Midbrain (tissue), 1 donor: ENCODE results near the gene ZNF782.
"Not testable (repeated sequence)": the region's sequence is repeated elsewhere in the genome, so short reads cannot be mapped to it uniquely, and the experiment has no call there.

Source experiments
- DNase-seq: peaks from one replicate; lab custom pipeline; 2025; lab: John Stamatoyannopoulos, UW

The ZNF782 gene

DNA sequence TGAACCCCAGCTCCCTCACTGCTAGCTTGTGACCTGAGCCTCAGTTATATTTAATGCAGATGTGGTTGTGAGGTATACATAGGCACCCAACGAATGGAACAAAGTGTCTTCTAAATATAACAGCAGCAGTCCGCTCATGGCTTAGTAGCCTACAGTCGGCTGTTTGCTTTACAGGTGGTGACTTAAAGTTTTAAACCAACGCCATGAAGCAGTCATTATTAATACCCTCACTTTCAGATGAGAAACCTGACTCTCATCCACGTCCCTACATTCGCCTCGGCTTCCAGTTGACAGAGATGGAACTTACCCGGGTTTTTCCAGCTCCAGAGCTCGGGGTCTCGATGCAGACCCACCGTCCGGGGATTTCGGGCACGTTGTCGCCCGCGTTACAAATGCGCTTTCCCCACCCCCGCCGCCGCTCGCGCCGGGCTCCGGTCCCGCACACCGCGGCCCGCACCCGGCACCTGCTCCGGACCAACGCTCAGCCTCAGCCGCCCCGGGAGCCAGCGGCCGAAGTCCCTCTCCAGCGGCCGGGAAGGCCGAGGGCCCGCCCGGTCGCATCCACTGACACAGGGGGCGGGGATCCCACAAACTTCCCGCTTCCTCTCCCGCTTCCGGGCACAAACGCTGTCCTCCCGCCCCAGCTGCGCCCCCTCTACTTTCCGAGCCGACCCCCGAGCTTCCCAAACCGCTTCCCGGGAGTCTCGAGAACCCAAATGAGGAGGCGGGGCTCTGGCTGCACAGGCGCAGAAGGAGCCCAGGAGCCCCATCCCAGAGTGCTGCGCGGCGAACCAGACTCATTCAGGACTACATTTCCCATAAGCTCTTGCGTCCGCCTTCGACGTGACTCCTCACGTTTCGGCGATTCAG, at the start of gene ZNF782:
TSS of gene ZNF782 (minus strand) at position 734 of the 870 bp plus-strand sequence. CDS start 2,553 bp downstream, outside the sequence.
- peak; percentile 95 for DNase-seq

DNA sequence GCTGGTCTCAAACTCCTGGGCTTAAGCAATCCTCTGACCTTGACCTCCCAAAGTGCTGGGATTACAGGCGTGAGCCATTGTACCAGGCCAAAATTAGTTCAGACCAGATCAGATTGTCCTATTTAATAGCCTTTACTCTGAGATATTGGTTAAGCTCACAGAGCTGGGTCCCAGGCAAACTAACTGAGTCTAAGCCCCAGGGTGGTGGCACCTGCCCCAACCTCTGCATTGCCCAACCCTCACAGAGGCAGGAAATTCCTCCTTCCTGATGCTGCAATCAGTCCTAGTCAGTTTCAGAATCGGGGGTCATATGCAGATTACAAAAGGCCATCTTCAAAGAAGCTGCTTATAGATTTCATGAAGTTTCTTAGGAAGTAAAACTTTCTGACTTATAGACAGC, 45.7 kb upstream of the ZNF782 start:
- not testable (repeated sequence) for DNase-seq

DNA sequence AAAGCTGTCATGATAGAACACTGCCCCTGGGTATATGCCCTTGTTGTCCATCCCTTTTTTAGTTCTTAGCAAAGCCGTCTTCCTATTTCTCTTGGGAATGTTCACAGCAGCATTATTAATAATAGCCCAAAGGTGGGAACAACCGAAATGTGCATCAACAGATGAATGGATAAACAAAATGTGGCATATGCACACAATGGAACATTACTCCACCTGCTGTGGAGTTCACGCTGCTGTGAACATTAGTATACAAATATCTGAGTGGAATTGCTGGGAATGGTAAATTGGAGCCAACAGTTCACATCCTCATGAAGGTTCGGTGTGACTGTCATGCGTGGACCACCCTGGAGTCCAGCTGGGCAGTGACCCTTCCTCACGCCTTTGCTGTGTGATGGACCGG, 37.8 kb upstream of the ZNF782 start:
- no peak for DNase-seq

DNA sequence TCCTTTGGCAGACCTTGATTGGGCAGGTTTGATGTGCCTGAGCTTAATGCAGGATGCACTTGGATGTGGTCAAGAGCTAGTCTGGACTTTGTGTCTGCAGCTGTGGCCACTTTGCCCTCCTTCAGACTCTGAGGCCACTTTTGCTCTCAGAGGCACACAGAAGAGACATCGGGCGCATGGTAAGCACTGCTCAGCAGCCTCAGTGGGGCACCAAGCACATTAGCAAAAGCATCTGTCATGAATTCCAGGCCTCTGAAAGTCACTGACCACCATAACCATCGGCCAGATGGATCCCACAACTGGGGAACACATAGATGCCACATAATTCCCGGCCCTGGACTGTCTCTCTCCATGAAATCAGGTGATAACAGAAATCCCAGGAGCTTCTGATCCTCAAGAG, 34.3 kb upstream of the ZNF782 start:
- no peak for DNase-seq

DNA sequence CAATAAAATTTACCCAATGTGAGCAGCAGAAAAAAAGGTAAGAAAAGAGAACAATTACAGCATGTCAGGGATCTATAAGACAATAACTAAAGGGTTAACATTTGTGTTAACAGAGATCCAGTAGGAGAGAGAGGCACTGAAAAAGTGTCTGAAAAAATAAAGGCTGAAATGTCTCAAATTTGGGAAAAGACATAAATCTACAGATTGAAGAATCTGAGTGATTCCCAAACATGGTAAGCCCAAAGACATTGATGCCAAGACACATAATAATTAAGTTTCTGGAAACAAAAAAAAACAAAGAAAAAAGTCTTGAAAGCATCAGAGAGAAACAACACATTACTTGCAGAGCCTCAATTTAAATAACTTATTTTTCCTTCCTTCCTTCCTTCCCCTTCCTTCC, 31.1 kb upstream of the ZNF782 start:
- DNase-seq: no peak

DNA sequence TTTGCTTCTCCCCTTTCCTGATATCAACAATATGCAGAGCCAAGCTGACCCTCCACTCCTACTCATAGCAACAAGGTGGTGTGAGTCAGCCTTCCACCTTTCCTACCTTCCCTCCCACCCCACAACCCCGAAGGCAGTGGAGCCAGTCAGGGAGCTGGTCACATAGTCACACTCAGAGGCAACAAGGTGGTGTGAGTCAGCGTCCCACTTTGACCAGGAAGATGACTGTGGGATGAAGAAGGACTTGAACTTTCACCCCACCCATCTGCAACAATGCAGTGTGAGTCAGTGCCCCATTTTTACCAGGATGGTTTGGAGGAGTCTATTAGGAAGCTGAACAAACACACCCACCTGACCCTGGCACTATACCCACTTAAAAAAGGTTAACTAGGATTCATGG, 30.1 kb upstream of the ZNF782 start:
- DNase-seq: no peak

DNA sequence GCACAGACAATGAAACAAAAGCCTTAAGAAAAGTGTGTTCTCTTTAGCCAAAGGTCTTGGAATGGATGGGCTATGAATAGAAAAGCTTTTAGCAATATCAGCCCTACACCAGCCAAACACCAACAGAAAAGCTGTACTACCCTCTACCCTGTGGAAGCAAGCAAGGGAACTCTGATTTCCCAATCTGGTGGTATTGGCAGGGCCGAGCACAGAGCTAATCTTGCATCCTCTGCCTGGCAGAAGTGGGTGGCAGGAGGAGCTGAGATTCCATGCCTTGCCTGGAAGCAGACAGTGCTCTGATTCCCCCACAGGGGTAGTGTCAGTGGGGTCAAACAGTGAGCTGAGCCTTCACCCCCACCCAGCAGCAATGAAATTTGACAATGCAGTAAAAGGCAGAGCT, 29.6 kb upstream of the ZNF782 start:
- DNase-seq: no peak

DNA sequence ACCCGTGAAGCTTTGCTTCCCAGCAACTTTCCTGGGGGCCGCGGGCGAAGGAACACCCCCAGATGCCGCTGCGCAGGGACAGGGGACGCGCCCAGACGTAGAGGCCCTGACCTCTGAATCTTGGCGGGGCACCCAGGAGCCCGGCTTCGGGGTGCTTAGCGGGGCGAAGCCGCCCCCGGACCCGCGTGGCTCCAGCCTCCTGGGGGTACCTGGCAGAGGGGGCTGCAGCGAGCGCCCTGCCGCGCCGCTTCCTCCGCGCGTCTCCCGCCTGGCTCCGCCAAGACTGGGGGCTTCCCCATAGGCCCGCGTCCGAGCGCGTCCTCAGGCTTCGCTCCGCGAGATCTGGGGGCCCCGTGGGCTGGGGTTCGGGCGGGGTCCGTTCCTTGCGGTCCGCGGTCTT, 23.0 kb upstream of the ZNF782 start:
- DNase-seq: no peak

DNA sequence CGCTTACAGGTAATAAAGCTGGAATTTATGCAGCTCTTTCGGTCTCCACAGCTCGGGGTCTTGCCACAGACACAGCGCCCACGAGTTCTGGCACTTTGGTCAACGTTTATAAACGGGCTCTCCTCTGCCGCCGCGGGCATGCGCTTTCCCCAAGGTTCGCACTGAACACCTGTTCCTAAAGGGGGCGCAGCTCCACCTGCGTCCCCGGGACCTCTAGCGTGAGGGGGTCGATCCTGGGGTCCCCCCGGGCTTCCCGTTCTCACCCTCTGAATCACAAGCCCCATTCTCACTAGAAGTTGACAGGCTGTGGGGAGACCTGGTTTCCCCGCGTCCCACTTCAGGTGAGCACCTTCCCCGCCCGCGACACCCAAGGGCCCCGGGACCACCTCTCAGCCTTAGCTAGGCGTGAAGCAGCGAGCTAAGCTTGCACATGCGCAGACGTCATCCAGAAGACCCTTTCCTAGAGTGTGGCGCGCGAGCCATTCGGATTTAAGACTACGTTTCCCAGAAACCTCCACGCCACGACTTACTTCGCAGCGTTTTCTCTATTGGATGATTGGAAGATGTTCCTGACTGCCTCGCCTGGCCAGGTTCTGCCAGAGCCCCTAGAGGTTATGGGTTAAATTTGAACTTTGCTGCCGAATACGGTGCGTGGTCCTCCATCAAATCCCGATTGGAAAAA, 21.3 kb upstream of the ZNF782 start:
- DNase-seq: peak; percentile 41

DNA sequence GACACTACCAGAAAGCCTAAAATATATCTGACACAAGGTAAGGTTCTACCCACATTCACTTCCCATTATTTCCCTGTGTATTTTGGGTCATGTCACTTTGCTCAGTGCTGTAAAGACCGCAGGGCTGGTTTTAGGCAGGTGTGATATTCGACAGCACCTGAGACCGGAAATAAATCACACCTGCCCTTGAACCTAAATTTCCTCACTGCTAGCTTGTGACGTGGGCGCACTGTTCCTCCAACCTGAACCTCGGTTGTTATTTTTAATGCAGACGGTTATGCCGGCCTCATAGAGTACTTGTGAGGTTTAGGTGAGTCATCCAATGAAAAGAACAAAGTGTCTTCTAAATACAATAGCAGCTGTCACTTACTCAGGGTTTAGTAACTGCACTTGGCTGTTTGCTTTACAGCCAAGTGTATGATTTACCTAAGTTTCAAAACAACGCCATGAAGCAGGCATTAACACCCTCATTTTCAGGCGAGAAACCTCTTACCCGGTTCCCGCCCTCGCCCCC, 20.7 kb upstream of the ZNF782 start:
- DNase-seq: no peak

DNA sequence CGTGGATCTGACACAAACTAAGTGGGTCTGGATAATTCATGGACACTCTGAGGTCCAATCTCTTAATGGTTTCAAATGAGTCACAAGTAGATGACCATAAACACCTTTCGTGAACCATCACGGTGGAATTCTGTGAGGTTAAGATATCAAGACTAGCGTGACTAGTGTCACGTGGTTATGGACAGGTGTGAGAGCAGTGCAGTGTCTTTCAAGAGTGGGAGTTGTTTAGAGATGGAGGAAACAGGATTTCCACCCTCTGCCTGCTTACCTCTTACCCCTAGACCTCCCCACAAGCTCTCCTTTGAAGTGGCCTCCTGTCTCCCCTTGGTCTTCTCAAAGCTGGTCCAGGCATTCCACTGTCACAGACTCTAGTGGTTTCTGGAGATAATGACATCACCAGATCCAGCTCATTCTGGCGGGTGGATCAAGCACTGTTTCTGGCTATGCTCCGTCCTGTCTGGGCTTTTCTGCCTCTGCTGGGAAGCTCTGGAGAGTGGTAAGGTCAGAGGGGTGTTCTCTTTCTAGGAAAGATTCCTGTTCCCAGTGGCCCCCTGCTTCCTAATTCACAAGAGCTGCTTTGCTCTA, 20.0 kb upstream of the ZNF782 start:
- no peak for DNase-seq

DNA sequence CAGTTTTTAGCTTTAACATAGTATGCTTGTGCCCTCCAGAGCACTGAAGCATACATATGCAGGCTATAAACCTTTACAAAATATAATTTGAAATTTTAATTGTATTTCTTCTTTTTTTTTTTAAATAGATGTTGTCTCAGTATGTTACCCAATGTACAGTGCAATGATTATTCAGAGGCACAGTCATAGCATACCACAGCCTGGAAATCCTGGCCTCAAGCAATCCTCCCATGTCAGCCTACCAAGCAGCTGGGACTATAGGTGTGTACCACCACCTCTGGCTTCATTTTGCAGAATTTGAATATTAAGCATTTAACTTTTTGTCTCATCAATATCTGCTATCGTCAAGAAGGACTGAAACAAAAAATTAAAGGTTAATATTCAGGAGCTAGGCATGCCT, 16.9 kb upstream of the ZNF782 start:
- DNase-seq: no peak

DNA sequence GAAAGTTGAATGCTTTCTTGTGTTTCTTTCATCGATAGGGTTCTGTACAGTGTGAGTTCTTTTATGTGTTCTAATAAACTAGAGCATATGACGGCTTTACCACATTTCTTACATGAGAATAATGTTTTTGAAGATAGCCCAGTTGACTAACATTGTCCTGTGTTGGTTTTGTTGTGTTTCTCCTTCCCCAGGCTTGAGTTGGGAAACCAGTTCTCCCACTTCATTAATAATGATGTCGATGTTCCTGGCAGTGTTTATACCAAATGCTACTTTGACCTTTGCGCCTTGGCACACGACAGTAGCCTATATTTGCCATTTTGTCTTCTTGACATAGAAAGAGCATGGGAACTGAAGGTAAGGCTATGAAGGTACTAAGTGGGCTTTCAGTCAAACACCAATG, 14.4 kb upstream of the ZNF782 start:
- no peak for DNase-seq

DNA sequence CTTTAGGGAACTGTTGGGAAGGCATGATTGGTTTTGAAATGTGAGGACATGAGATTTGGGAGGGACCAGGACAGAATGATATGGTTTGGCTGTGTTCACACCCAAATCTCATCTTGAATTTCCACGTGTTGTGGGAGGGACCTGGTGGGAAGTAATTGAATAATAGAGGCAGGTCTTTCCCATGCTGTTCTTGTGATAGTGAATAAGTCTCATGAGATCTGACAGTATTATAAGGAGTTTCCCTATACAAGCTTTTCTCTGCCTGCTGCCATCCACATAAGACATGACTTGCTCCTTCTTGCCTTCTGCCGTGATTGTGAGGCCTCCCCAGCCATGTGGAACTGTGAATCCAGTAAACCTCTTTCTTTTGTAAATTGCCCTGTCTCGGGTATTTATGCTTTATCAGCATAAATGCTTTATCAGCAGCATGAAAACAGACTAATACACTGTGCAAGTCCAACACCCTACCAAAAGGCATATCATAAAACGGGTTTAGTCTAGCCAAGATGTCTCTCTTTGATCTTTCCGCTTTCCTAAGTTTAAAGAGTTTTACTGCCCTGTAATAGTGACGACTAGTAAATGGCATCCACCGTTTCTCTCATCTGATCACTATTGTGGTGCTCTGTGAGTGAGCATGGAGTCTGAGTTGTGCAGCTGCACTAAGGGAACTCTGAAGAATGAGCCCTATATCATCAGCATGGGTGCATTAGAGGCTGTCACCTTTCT, 12.9 kb upstream of the ZNF782 start:
- DNase-seq: no peak

DNA sequence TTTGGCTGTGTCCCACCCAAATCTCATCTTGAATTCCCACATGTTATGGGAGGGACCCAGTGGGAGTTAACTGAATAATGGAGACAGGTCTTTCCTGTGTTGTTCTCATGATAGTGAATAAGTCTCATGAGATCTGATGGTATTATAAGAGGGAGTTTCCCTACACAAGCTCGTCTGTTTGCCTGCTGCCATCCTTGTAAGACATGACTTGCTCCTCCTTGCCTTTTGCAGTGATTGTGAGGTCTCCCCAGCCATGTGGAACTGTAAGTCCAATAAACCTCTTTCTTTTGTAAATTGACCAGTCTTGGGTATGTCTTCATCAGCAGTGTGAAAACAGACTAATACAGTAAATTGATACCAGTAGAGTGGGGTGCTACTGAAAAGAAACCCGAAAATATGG, 10.9 kb upstream of the ZNF782 start:
- not testable (repeated sequence) for DNase-seq

DNA sequence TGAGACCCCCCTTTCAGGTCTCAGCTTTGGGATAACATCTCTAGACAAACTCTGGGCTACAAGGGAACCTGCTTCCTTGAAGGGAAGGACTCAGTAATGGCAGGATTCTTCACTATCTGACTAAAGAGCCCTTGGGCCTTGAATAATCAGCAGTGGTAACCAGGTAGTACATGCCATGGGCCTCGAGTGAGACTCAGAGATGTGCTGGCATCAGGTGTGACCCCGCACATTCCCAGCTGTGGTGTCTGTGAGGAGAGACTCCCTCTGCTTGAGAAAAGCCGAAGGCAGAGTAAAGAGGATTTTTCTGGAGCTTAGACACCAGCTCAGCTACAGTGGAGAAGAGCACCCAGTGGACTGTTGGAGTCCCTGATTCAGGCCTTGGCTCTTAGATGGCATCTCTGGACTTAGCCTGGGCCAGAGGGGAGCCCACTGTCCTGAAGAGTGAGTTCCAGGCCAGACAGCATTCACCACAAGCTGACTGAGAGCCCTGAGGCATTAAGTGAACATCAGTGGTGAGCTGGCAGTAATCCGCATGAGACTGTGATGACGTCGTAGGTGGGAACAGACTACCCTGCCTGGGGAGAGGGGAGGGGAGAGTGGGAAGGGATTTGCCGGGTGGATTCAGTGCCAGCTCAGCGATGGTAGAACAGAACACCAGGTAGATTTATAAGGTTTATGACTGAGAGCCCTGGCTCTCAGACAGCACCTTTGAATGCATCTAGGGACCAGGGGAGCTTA, 5.3 kb upstream of the ZNF782 start:
- no peak for DNase-seq

DNA sequence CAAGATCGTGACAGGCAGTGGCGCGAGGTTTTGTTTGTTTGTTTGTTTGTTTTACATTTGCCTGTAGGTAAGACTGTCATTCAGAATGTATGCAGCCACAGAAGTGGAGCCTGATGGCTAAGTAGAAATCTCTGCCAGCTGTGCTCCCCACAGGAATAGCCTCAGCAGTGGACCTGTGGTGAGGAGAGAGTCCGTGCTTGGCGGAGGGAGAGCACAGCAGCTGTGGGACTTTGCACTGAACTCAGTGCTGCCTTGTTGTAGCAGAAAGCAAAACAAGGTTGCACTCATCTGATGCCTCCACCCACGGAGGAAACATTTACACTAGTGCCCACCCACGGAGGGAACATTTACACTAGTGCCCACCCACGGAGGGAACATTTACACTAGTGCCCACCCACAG, 4.4 kb upstream of the ZNF782 start:
- no peak for DNase-seq

DNA sequence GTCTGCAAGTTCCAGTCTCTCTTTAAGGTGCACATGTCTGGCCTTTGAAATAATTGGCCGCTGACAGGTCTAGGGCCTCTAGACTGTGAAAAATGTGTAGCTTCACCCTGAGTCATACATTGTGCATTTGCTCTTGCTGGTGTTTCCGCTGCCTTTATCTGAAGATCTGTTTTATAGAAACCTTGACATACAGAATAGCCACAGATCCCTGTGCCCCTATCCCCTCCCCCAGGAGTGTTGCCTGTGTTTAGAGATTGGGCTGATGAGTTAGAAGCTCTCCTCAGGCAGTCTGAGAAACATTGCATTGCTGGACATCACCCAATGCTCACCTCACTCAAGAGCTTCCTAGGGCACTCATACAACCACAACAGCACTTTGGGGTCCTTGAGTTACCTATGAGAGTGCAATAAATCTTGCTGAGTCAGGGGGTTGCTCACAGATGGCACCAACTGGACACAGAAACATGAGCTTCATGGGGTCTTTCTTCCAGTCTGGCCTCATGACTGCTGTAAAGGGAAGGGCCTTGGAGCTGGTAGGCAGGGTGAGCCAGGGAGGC, 3.8 kb upstream of the ZNF782 start:
- DNase-seq: no peak

DNA sequence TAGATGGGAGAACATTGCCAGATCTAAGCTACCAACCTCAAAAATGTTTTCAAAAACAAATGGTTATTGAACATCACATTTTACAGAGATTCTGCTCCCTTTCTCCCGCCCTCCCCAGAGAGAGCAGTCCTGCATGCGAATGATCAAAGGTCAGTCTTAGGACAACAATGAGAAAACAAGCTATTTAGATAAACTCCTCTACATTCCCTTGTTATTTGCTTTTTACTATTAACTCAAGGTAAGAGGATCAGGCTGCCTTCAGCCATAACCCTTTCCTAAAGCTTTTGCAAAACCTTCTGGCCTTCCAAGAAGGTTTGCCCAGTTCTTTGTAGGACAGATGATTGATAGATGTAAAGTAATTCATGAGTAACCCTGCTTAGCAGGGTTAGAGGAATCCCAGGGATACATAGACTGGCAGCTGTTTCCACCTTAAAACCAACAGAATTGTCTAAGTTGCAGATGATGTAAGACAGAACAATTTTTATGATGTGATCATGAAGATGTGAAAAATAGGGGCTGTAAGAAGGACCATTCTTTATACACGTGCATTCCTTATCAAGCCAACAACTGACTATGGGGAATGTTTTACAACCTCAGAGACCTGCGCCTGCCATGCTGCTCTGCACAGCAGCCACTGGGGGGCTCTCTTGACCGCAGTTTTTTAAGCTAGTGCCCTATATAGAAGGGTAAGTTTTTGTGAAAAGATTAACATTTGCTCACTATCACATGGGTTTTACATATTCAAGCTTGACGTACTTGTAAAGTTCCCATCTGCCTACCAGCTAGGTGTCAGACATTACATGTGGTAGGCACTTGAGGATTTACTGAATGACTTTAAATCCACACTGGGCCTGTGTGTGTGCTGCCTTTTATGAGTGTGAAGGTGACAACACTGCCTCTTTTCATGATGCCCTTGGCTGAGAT, 2.3 kb upstream of the ZNF782 start:
- DNase-seq: peak; percentile 85

DNA sequence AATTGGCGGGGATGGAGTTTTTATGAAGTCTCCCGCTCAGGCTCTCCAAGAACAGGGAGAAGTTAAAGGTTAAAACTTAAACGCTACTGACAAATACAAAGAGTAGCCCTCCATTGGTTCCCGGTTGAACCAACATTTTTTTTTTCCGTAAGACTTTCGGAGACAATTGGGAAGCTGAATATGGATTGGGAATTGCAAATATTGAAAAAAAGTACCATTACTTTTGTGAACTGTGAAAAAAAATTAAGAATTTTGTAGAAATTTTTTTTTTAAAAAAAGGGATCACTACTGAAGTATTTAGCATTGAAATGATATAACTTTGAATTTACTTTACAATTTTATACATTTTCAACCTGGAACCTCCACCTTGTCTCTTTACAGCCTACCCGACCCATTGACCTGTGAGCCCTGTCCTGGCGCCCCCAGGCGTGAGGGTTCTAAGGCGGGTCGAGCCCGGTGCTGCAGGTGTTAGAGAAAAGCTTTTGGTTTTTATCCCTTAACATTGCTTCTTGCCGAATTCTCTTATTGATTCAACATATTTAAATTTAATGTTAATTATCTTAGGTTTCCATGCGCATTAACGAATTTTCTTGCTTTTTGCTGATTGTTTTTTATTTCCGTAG, 448 bp upstream of the ZNF782 start:
- no peak for DNase-seq
